GM12872 (cell line): ENCODE data around the gene COX8A.

Source experiments
- CTCF ChIP-seq: IDR thresholded peaks from 3 replicates; pipeline ENCODE4 v1.5.1; 2011; ENCODE audit warnings: low read depth, mild to moderate bottlenecking, low read length, moderate library complexity; ENCODE audit not compliant: insufficient read depth

COX8A gene

GRCh38 chr11:64007629-64008282 is 33.3 kb downstream of the COX8A start:
- TF ChIP-seq CTCF, result no peak

GRCh38 chr11:64008283-64008913 is 34.0 kb downstream of the COX8A start:
- no peak for TF ChIP-seq CTCF

- TF ChIP-seq CTCF, result no peak
Observed at GRCh38 chr11:64008914-64009633, 34.7 kb downstream of the COX8A start.

- no peak for TF ChIP-seq CTCF
Observed at GRCh38 chr11:64009710-64010109, 35.3 kb downstream of the COX8A start.

GRCh38 chr11:64010783-64011182 is 36.4 kb downstream of the COX8A start:
- no peak for TF ChIP-seq CTCF

GRCh38 chr11:64011371-64011770 is 37.0 kb downstream of the COX8A start:
- no peak for TF ChIP-seq CTCF

GRCh38 chr11:64013141-64013896 is 38.9 kb downstream of the COX8A start:
- no peak for TF ChIP-seq CTCF
